ENCODE measurements around the gene OLFML2A.

The OLFML2A gene

GRCh38 chr9:124774129-124774978 lies 2.6 kb upstream of the OLFML2A start:
- Histone ChIP-seq H3K27me3 (ENCODE audit: low read depth) (no peaks in the 10 kb centered on the region), H3K9me3 (no peaks in the 10 kb centered on the region), H3K4me1 (peaks cover 3% of the 10 kb centered on the region; the same call in 1 of the 2 replicates), H3K36me3 (replicated peaks) (no peaks in the 10 kb centered on the region), H3K4me3 (no peak overlapping the region)
- in situ Hi-C loops (cut with MboI; ENCODE audit: low sequenced_read_pairs): loop anchor here (5.0 kb wide), 3 partner anchors 78 to 603 kb away; partner anchors contain the start of genes SCAI and WDR38
- peak; percentile 62 to 92 for DNase-seq (ENCODE audit: low spot score in 2 of 2)

GRCh38 chr9:124776618-124776953 lies 347 bp upstream of the OLFML2A start:
- Histone ChIP-seq H3K36me3 (replicated peaks) (no peaks in the 10 kb centered on the region), H3K27me3 (ENCODE audit: low read depth) (no peaks in the 10 kb centered on the region), H3K4me3 (peak overlapping the region; percentile 40), H3K9me3 (no peaks in the 10 kb centered on the region), H3K4me1 (0 out of 2 replicates have a peak, but pooled peaks cover 3% of the 10 kb centered on the region)
- DNase-seq (ENCODE audit: low spot score in 2 of 2): no peak
- in situ Hi-C loops (cut with MboI; ENCODE audit: low sequenced_read_pairs): no loop called here

- Histone ChIP-seq H3K36me3 (replicated peaks) (no peaks in the 10 kb centered on the region), H3K4me3 (no peak overlapping the region), H3K4me1 (0 out of 2 replicates have a peak, but pooled peaks cover 3% of the 10 kb centered on the region), H3K9me3 (no peaks in the 10 kb centered on the region), H3K27me3 (ENCODE audit: low read depth) (no peaks in the 10 kb centered on the region)
- in situ Hi-C loops (cut with MboI; ENCODE audit: low sequenced_read_pairs): no loop called here
- peak in 1 of 2 experiments; percentile 4 for DNase-seq (ENCODE audit: low spot score in 2 of 2)
Observed at GRCh38 chr9:124778575-124779367, 1.8 kb downstream of the OLFML2A start.

GRCh38 chr9:124779368-124780059 lies 2.6 kb downstream of the OLFML2A start:
- Histone ChIP-seq H3K4me3 (no peak overlapping the region), H3K27me3 (ENCODE audit: low read depth) (no peaks in the 10 kb centered on the region), H3K4me1 (0 out of 2 replicates have a peak, but pooled peaks cover 3% of the 10 kb centered on the region), H3K9me3 (no peaks in the 10 kb centered on the region), H3K36me3 (replicated peaks) (no peaks in the 10 kb centered on the region)
- in situ Hi-C loops (cut with MboI; ENCODE audit: low sequenced_read_pairs): no loop called here
- DNase-seq (ENCODE audit: low spot score in 2 of 2): peak in 1 of 2 experiments; percentile 18

- Histone ChIP-seq H3K27me3 (ENCODE audit: low read depth) (no peaks in the 10 kb centered on the region), H3K4me1 (0 out of 2 replicates have a peak, but pooled peaks cover 3% of the 10 kb centered on the region), H3K9me3 (no peaks in the 10 kb centered on the region), H3K36me3 (replicated peaks) (no peaks in the 10 kb centered on the region), H3K4me3 (no peak overlapping the region)
- in situ Hi-C loops (cut with MboI; ENCODE audit: low sequenced_read_pairs): no loop called here
- DNase-seq (ENCODE audit: low spot score in 2 of 2): peak in 1 of 2 experiments; percentile 5
Observed at GRCh38 chr9:124780060-124780756, 3.3 kb downstream of the OLFML2A start.

GRCh38 chr9:124780757-124781151 lies 3.8 kb downstream of the OLFML2A start:
- in situ Hi-C loops (cut with MboI; ENCODE audit: low sequenced_read_pairs): no loop called here
- DNase-seq (ENCODE audit: low spot score in 2 of 2): no peak
- Histone ChIP-seq H3K4me1 (0 out of 2 replicates have a peak, but pooled peaks cover 3% of the 10 kb centered on the region), H3K36me3 (replicated peaks) (no peaks in the 10 kb centered on the region), H3K9me3 (no peaks in the 10 kb centered on the region), H3K4me3 (no peak overlapping the region), H3K27me3 (ENCODE audit: low read depth) (no peaks in the 10 kb centered on the region)

- no peaks in the 10 kb centered on the region for H3K4me1 ChIP-seq
- in situ Hi-C loops (cut with MboI; ENCODE audit: low sequenced_read_pairs): no loop called here
- peak in 1 of 2 experiments; percentile 2 for DNase-seq (ENCODE audit: low spot score in 2 of 2)
- no peaks in the 10 kb centered on the region for H3K36me3 ChIP-seq (replicated peaks)
- H3K9me3 ChIP-seq: no peaks in the 10 kb centered on the region
- no peak overlapping the region for H3K4me3 ChIP-seq
- H3K27me3 ChIP-seq (ENCODE audit: low read depth): no peaks in the 10 kb centered on the region
Observed at GRCh38 chr9:124781967-124782660, 5.2 kb downstream of the OLFML2A start.

GRCh38 chr9:124782661-124783574 lies 6.0 kb downstream of the OLFML2A start:
- Histone ChIP-seq H3K4me1 (no peaks in the 10 kb centered on the region), H3K4me3 (no peak overlapping the region), H3K27me3 (ENCODE audit: low read depth) (no peaks in the 10 kb centered on the region), H3K9me3 (no peaks in the 10 kb centered on the region), H3K36me3 (replicated peaks) (no peaks in the 10 kb centered on the region)
- in situ Hi-C loops (cut with MboI; ENCODE audit: low sequenced_read_pairs): no loop called here
- DNase-seq (ENCODE audit: low spot score in 2 of 2): no peak

GRCh38 chr9:124783830-124784229 lies 6.9 kb downstream of the OLFML2A start:
- in situ Hi-C loops (cut with MboI; ENCODE audit: low sequenced_read_pairs): no loop called here
- Histone ChIP-seq H3K9me3 (no peaks in the 10 kb centered on the region), H3K36me3 (replicated peaks) (no peaks in the 10 kb centered on the region), H3K4me3 (no peak overlapping the region), H3K27me3 (ENCODE audit: low read depth) (no peaks in the 10 kb centered on the region), H3K4me1 (no peaks in the 10 kb centered on the region)
- no peak for DNase-seq (ENCODE audit: low spot score in 2 of 2)

GRCh38 chr9:124784509-124784908 lies 7.6 kb downstream of the OLFML2A start:
- Histone ChIP-seq H3K9me3 (no peaks in the 10 kb centered on the region), H3K4me1 (no peaks in the 10 kb centered on the region), H3K27me3 (ENCODE audit: low read depth) (no peaks in the 10 kb centered on the region), H3K4me3 (no peak overlapping the region), H3K36me3 (replicated peaks) (no peaks in the 10 kb centered on the region)
- DNase-seq (ENCODE audit: low spot score in 2 of 2): no peak
- in situ Hi-C loops (cut with MboI; ENCODE audit: low sequenced_read_pairs): no loop called here

- Histone ChIP-seq H3K27me3 (ENCODE audit: low read depth) (no peaks in the 10 kb centered on the region), H3K4me3 (no peak overlapping the region), H3K9me3 (no peaks in the 10 kb centered on the region), H3K36me3 (replicated peaks) (no peaks in the 10 kb centered on the region), H3K4me1 (no peaks in the 10 kb centered on the region)
- no peak for DNase-seq (ENCODE audit: low spot score in 2 of 2)
- in situ Hi-C loops (cut with MboI; ENCODE audit: low sequenced_read_pairs): no loop called here
Observed at GRCh38 chr9:124786881-124787573, 10.1 kb downstream of the OLFML2A start.
